ENCODE measurements around the gene RPL18. TPM values are rescaled to one million over a fixed set of nuclear protein-coding genes. Genes with fewer than 3 reads are reported as not detected.
A peak's percentile ranks its signal among the peaks of the same experiment; 100 is the strongest.
"Not testable (repeated sequence)": the region's sequence is repeated elsewhere in the genome, so short reads cannot be mapped to it uniquely, and the experiment has no call there.

The RPL18 gene
- total RNA-seq, 1 donor from 2014 or later: 2,225 TPM

DNA sequence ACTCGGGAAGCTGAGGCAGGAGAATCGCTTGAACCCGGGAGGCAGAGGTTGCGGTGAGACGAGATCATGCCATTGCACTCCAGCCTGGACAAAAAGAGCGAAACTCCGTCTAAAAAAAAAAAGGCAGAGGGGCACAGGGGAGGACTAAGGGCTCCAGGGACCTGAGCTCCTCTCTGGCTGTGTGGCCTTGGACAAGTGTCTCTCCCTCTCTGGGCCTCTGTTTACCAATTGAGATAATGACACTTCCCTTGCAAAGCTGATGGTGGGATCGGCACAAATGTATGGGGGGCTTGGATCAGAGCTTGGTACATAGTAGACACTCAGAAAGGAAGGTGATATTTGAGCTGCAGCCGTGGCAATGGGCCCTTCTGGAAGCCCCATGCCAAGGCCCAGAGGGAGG lies 23.8 kb downstream of the RPL18 start:
- H3K9me3 ChIP-seq (ENCODE audit: control insufficient read depth in 3 of 3, low read length in 3 of 3): no peaks in the 10 kb centered on the region
- H3K27ac ChIP-seq (ENCODE audit: low read depth, low read length): no peak overlapping the region
- H3K9ac ChIP-seq (ENCODE audit: low read depth in 1 of 3, low read length in 3 of 3): no peak overlapping the region
- no peak overlapping the region for H3K4me3 ChIP-seq (ENCODE audit: low read length in 3 of 3)
- no peaks in the 10 kb centered on the region for H3K4me1 ChIP-seq (ENCODE audit: control insufficient read depth in 3 of 3, insufficient read depth in 3 of 3, low read length in 3 of 3)
- H3K36me3 ChIP-seq (ENCODE audit: control insufficient read depth in 3 of 3, insufficient read depth in 3 of 3, low read length in 3 of 3): no peaks in the 10 kb centered on the region
- peaks cover 0 to 3% (median 0%) of the 10 kb centered on the region in 3 donors for H3K27me3 ChIP-seq (ENCODE audit: control insufficient read depth in 3 of 3, insufficient read depth in 3 of 3, low read length in 3 of 3)

DNA sequence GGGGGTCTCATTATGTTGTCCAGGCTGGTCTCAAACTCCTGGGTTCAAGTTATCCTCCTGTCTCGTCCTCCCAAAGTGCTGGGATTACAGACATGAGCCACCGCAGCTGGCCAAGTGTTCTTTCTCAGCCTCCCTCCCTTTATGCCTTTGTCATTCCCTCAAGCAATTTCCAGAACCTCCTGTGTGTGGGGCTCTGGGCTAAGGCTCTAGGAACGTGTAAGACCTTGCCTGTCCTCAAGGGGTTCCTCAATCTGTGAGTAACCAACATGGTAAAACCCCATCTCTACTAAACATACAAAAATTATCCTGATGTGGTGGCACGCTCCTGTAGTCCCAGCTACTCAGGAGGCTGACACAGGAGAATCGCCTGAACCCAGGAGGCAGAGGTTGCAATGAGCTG lies 28.0 kb downstream of the RPL18 start:
- H3K4me1 ChIP-seq (ENCODE audit: control insufficient read depth in 3 of 3, insufficient read depth in 3 of 3, low read length in 3 of 3): peaks cover 11 to 16% (median 14%) of the 10 kb centered on the region in 3 donors
- H3K36me3 ChIP-seq (ENCODE audit: control insufficient read depth in 3 of 3, insufficient read depth in 3 of 3, low read length in 3 of 3): no peaks in the 10 kb centered on the region
- H3K9ac ChIP-seq (ENCODE audit: low read depth in 1 of 3, low read length in 3 of 3): peak overlapping the region in 1 of 3 donors; percentile 25
- H3K4me3 ChIP-seq (ENCODE audit: low read length in 3 of 3): no peak overlapping the region
- H3K27ac ChIP-seq (ENCODE audit: low read depth, low read length): no peak overlapping the region
- H3K9me3 ChIP-seq (ENCODE audit: control insufficient read depth in 3 of 3, low read length in 3 of 3): no peaks in the 10 kb centered on the region
- no peaks in the 10 kb centered on the region for H3K27me3 ChIP-seq (ENCODE audit: control insufficient read depth in 3 of 3, insufficient read depth in 3 of 3, low read length in 3 of 3)

DNA sequence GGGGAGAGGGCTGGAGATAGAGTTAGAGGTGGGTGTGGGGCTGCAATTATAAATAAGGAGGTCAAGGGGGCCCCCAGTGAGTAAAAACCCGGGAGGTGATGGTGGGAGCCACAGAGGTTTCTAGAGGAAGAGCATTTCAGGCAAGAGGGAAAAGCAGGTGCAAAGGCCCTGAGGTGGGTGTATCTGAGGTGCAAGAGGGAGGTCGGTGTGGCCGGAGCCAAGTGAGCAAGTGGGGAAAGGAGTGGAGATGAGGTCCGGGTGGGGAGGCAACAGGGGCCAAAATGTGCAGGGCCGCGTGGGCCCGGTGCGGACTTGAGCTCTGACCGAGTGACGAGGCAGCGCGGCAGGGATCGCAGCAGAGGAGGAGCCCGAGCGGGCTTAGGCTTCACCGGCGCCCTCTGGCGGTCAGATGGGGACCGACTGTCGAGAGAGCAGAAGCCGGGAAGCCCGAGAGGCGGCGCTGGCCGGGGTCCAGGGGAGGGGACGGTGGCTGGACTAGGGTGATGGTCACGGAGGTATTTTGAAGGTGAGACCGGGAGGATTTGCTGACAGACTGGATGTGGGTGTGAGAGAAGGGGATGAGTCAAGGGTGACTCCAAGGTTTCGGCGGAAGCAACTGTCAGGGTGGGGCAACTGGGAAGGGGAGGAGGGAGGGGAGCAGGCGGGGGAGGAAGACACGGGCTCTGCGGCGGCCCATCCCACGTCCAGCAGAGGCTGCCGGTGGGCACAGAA lies 30.1 kb downstream of the RPL18 start:
- Histone ChIP-seq H3K9me3 (ENCODE audit: control insufficient read depth in 3 of 3, low read length in 3 of 3) (no peaks in the 10 kb centered on the region), H3K4me3 (ENCODE audit: low read length in 3 of 3) (peak overlapping the region; percentile 53 to 72 (median 68)), H3K9ac (ENCODE audit: low read depth in 1 of 3, low read length in 3 of 3) (peak overlapping the region in 2 of 3 donors; percentile 51 to 62), H3K36me3 (ENCODE audit: control insufficient read depth in 3 of 3, insufficient read depth in 3 of 3, low read length in 3 of 3) (no peaks in the 10 kb centered on the region), H3K4me1 (ENCODE audit: control insufficient read depth in 3 of 3, insufficient read depth in 3 of 3, low read length in 3 of 3) (peaks cover 14 to 20% (median 18%) of the 10 kb centered on the region in 3 donors), H3K27me3 (ENCODE audit: control insufficient read depth in 3 of 3, insufficient read depth in 3 of 3, low read length in 3 of 3) (no peaks in the 10 kb centered on the region), H3K27ac (ENCODE audit: low read depth, low read length) (no peak overlapping the region)

- Histone ChIP-seq H3K36me3 (ENCODE audit: control insufficient read depth in 3 of 3, insufficient read depth in 3 of 3, low read length in 3 of 3) (no peaks in the 10 kb centered on the region), H3K4me3 (ENCODE audit: low read length in 3 of 3) (no peak overlapping the region), H3K4me1 (ENCODE audit: control insufficient read depth in 3 of 3, insufficient read depth in 3 of 3, low read length in 3 of 3) (peaks cover 17 to 22% (median 18%) of the 10 kb centered on the region in 3 donors), H3K9me3 (ENCODE audit: control insufficient read depth in 3 of 3, low read length in 3 of 3) (no peaks in the 10 kb centered on the region), H3K27ac (ENCODE audit: low read depth, low read length) (no peak overlapping the region), H3K27me3 (ENCODE audit: control insufficient read depth in 3 of 3, insufficient read depth in 3 of 3, low read length in 3 of 3) (no peaks in the 10 kb centered on the region), H3K9ac (ENCODE audit: low read depth in 1 of 3, low read length in 3 of 3) (no peak overlapping the region)
Measured at GRCh38 chr19:48587387-48587786, 31.6 kb downstream of the RPL18 start.

DNA sequence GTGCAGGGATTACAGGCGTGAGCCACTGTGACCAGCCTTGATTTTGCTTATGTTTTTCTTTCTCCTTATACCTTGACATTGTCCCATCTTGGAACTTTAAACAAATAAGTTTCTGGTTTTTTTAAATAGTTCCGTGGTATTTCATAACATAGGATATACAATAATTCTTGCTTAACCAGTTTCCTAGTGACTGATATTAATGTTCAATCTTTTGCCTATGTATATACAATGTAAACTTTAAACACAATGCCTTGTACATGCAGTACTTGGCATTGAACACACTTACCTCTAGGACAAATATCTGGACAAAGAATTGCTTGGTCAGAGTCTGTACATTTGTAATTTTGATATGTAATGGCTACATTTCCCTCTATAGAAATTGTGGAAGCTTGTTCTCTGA lies 36.8 kb downstream of the RPL18 start:
- H3K9ac ChIP-seq (ENCODE audit: low read depth in 1 of 3, low read length in 3 of 3): no peak overlapping the region
- H3K4me3 ChIP-seq (ENCODE audit: low read length in 3 of 3): no peak overlapping the region
- H3K27me3 ChIP-seq (ENCODE audit: control insufficient read depth in 3 of 3, insufficient read depth in 3 of 3, low read length in 3 of 3): no peaks in the 10 kb centered on the region
- no peak overlapping the region for H3K27ac ChIP-seq (ENCODE audit: low read depth, low read length)
- H3K36me3 ChIP-seq (ENCODE audit: control insufficient read depth in 3 of 3, insufficient read depth in 3 of 3, low read length in 3 of 3): no peaks in the 10 kb centered on the region
- H3K4me1 ChIP-seq (ENCODE audit: control insufficient read depth in 3 of 3, insufficient read depth in 3 of 3, low read length in 3 of 3): peaks cover 10 to 13% (median 12%) of the 10 kb centered on the region in 3 donors
- H3K9me3 ChIP-seq (ENCODE audit: control insufficient read depth in 3 of 3, low read length in 3 of 3): no peaks in the 10 kb centered on the region

DNA sequence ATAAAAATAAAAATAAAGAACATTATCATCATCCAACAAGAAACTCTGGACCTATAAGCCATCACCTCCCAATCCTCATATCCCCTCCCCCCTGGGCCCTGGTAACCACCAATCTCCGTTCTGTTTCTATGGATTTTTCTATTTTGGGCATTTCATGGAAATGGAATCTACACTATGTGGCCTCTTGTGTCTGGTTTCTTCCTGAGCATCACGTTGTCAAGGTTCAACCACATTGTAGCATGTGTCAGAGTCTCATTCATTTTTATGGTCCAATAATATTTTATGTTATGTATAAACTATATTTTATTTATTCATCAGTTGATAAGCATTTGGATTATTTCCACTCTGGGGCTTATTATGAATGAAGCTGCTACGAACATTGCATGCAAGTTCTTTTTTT lies 40.1 kb downstream of the RPL18 start:
- peaks cover under 1 to 3% (median 3%) of the 10 kb centered on the region in 3 donors for H3K4me1 ChIP-seq (ENCODE audit: control insufficient read depth in 3 of 3, insufficient read depth in 3 of 3, low read length in 3 of 3)
- no peak overlapping the region for H3K9ac ChIP-seq (ENCODE audit: low read depth in 1 of 3, low read length in 3 of 3)
- H3K4me3 ChIP-seq (ENCODE audit: low read length in 3 of 3): no peak overlapping the region
- no peaks in the 10 kb centered on the region for H3K36me3 ChIP-seq (ENCODE audit: control insufficient read depth in 3 of 3, insufficient read depth in 3 of 3, low read length in 3 of 3)
- H3K9me3 ChIP-seq (ENCODE audit: control insufficient read depth in 3 of 3, low read length in 3 of 3): no peaks in the 10 kb centered on the region
- H3K27me3 ChIP-seq (ENCODE audit: control insufficient read depth in 3 of 3, insufficient read depth in 3 of 3, low read length in 3 of 3): no peaks in the 10 kb centered on the region
- H3K27ac ChIP-seq (ENCODE audit: low read depth, low read length): no peak overlapping the region

DNA sequence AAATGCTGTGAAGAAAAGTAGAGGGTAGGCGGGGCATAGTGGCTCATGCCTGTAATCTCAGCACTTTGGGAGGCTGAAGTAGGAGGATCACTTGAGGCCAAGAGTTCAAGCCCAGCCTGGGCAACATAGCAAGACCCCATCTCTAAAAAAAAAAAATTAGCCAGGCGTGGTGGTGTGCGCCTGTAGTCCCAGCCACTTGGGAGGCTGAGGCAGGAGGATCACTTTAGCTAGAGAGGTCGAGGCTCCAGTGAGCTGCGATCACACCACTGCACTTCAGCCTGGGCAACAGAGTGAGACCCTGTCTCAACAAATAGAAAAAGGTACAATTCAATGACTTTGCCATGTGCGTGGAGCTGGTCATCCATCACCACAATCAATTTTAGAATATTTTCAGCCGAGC lies 41.1 kb downstream of the RPL18 start:
- not testable (repeated sequence) for H3K27ac ChIP-seq (ENCODE audit: low read depth, low read length); H3K4me1 ChIP-seq (ENCODE audit: control insufficient read depth in 3 of 3, insufficient read depth in 3 of 3, low read length in 3 of 3); H3K4me3 ChIP-seq (ENCODE audit: low read length in 3 of 3); H3K9ac ChIP-seq (ENCODE audit: low read depth in 1 of 3, low read length in 3 of 3); H3K9me3 ChIP-seq (ENCODE audit: control insufficient read depth in 3 of 3, low read length in 3 of 3); H3K36me3 ChIP-seq (ENCODE audit: control insufficient read depth in 3 of 3, insufficient read depth in 3 of 3, low read length in 3 of 3); H3K27me3 ChIP-seq (ENCODE audit: control insufficient read depth in 3 of 3, insufficient read depth in 3 of 3, low read length in 3 of 3)

- Histone ChIP-seq H3K9ac (ENCODE audit: low read depth in 1 of 3, low read length in 3 of 3) (no peak overlapping the region), H3K27me3 (ENCODE audit: control insufficient read depth in 3 of 3, insufficient read depth in 3 of 3, low read length in 3 of 3) (no peaks in the 10 kb centered on the region), H3K4me1 (ENCODE audit: control insufficient read depth in 3 of 3, insufficient read depth in 3 of 3, low read length in 3 of 3) (no peaks in the 10 kb centered on the region), H3K9me3 (ENCODE audit: control insufficient read depth in 3 of 3, low read length in 3 of 3) (no peaks in the 10 kb centered on the region), H3K4me3 (ENCODE audit: low read length in 3 of 3) (no peak overlapping the region), H3K27ac (ENCODE audit: low read depth, low read length) (no peak overlapping the region), H3K36me3 (ENCODE audit: control insufficient read depth in 3 of 3, insufficient read depth in 3 of 3, low read length in 3 of 3) (no peaks in the 10 kb centered on the region)
Measured at GRCh38 chr19:48575931-48576622, 42.9 kb downstream of the RPL18 start.

GRCh38 chr19:48573163-48573505 lies 45.8 kb downstream of the RPL18 start:
- H3K27me3 ChIP-seq (ENCODE audit: control insufficient read depth in 3 of 3, insufficient read depth in 3 of 3, low read length in 3 of 3): no peaks in the 10 kb centered on the region
- H3K4me3 ChIP-seq (ENCODE audit: low read length in 3 of 3): no peak overlapping the region
- H3K27ac ChIP-seq (ENCODE audit: low read depth, low read length): no peak overlapping the region
- no peaks in the 10 kb centered on the region for H3K9me3 ChIP-seq (ENCODE audit: control insufficient read depth in 3 of 3, low read length in 3 of 3)
- H3K9ac ChIP-seq (ENCODE audit: low read depth in 1 of 3, low read length in 3 of 3): no peak overlapping the region
- peaks cover 5 to 8% (median 7%) of the 10 kb centered on the region in 3 donors for H3K4me1 ChIP-seq (ENCODE audit: control insufficient read depth in 3 of 3, insufficient read depth in 3 of 3, low read length in 3 of 3)
- H3K36me3 ChIP-seq (ENCODE audit: control insufficient read depth in 3 of 3, insufficient read depth in 3 of 3, low read length in 3 of 3): no peaks in the 10 kb centered on the region

GRCh38 chr19:48571378-48572162 lies 47.4 kb downstream of the RPL18 start:
- peaks cover 10 to 14% (median 13%) of the 10 kb centered on the region in 3 donors for H3K4me1 ChIP-seq (ENCODE audit: control insufficient read depth in 3 of 3, insufficient read depth in 3 of 3, low read length in 3 of 3)
- no peak overlapping the region for H3K9ac ChIP-seq (ENCODE audit: low read depth in 1 of 3, low read length in 3 of 3)
- no peak overlapping the region for H3K27ac ChIP-seq (ENCODE audit: low read depth, low read length)
- H3K36me3 ChIP-seq (ENCODE audit: control insufficient read depth in 3 of 3, insufficient read depth in 3 of 3, low read length in 3 of 3): no peaks in the 10 kb centered on the region
- no peaks in the 10 kb centered on the region for H3K9me3 ChIP-seq (ENCODE audit: control insufficient read depth in 3 of 3, low read length in 3 of 3)
- no peaks in the 10 kb centered on the region for H3K27me3 ChIP-seq (ENCODE audit: control insufficient read depth in 3 of 3, insufficient read depth in 3 of 3, low read length in 3 of 3)
- H3K4me3 ChIP-seq (ENCODE audit: low read length in 3 of 3): no peak overlapping the region

Measured in skeletal muscle tissue (tissue), 4 donors.